Measurements from ENCODE around the gene SLC25A22. TPM values are rescaled to one million over a fixed set of nuclear protein-coding genes. Genes with fewer than 3 reads are reported as not detected.

Gene SLC25A22
- total and polyA plus RNA-seq, 10 of the 15 experiments (the other 5 are each of a cell fraction or from before 2014, with no cell fraction given): 0.27 to 27.0 (median 8.2) TPM

DNA sequence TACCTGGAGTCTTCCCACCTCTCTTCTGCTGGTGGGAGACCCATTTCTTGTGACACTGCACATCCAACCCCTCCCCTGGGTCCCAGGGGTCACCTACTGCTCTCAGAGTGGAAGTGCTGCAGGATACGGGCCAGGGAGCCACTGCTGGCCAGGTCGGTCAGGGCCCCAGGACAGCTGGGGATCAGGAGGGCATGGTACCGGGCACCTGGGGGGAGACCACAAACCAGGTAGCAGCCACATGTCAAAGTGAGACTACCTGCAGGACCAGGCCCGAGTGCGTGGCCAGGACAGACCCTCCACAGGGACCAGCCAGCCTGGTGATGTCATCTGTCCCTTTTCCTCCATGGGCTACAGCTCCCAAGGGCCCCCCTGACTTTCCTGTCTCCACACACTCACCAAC is 24.7 kb downstream of the SLC25A22 start:
- intact Hi-C loops (cut with micrococcal nuclease; ENCODE audit: unreplicated experiment) (no loop called here), in situ Hi-C loops (cut with MboI) (no loop called here)
- Histone ChIP-seq H3K4me2 (ENCODE audit: control insufficient read depth, insufficient read depth) (no peak overlapping the region), H3K4me1 (ENCODE audit: control insufficient read depth, insufficient read depth, low read length) (peaks cover 11% of the 10 kb centered on the region), H2AFZ (ENCODE audit: control insufficient read depth, low read depth, low read length) (no peak overlapping the region), H3K9me3 (replicated peaks; ENCODE audit: control insufficient read depth, insufficient read depth, low read length) (no peaks in the 10 kb centered on the region), H3K9ac (ENCODE audit: control insufficient read depth, insufficient read depth, low read length) (no peak overlapping the region), H3K4me3 (no peak overlapping the region), H4K20me1 (ENCODE audit: control insufficient read depth, insufficient read depth) (no peaks in the 10 kb centered on the region), H3K27me3 (replicated peaks in 1 of 2; ENCODE audit: control insufficient read depth in 2 of 2, insufficient read depth in 2 of 2, low read length in 1 of 2) (no peaks in the 10 kb centered on the region), H3K27ac (ENCODE audit: control insufficient read depth, insufficient read depth) (no peak overlapping the region), H3K79me2 (ENCODE audit: control insufficient read depth, insufficient read depth, low read length) (peaks cover 41% of the 10 kb centered on the region), H3K36me3 (ENCODE audit: control insufficient read depth in 2 of 2, insufficient read depth in 2 of 2, low read length in 1 of 2) (peaks cover 0 to 27% of the 10 kb centered on the region in 2 experiments; a peak in 3 of 4 replicates)
- FAIRE-seq (no peak), DNase-seq (ENCODE audit: low read depth, low spot score) (no peak), ATAC-seq (no peak)
- no TSS peak for BruUV-seq (replicated peaks)
- WGBS (ENCODE audit: insufficient coverage, insufficient replicate concordance, low lambda C conversion rate, missing lambda C conversion rate): 88% methylated on average over 5 of the region's 5 CpGs
- TF ChIP-seq MEF2A (IDR thresholded peaks at IDR 0.05; ENCODE audit: insufficient read depth, low read depth, low read length) (no peak), RB1 (IDR thresholded peaks at IDR 0.05; ENCODE audit: borderline replicate concordance) (no peak), SMAD1 (IDR thresholded peaks at IDR 0.05; ENCODE audit: low read depth, partially characterized antibody) (no peak), TAF1 (IDR thresholded peaks at IDR 0.05; ENCODE audit: borderline replicate concordance, low read depth, low read length) (no peak), CREB1 (IDR thresholded peaks at IDR 0.05; ENCODE audit: low read depth) (no peak), DPF2 (IDR thresholded peaks at IDR 0.05) (no peak), ZNF217 (IDR thresholded peaks at IDR 0.05) (no peak), ZNF24 (IDR thresholded peaks at IDR 0.05) (no peak), CHD2 (IDR thresholded peaks at IDR 0.05; ENCODE audit: borderline replicate concordance, low read depth, low read length) (no peak), MTA3 (IDR thresholded peaks at IDR 0.05; ENCODE audit: borderline replicate concordance, low read length) (no peak), ZNF384 (IDR thresholded peaks at IDR 0.05; ENCODE audit: borderline replicate concordance, low read depth, low read length) (no peak), NR2C1 (IDR thresholded peaks at IDR 0.05) (no peak)
- TF ChIP-seq, protein P1, sequence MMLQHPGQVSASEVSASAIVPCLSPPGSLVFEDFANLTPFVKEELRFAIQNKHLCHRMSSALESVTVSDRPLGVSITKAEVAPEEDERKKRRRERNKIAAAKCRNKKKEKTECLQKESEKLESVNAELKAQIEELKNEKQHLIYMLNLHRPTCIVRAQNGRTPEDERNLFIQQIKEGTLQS (IDR thresholded peaks at IDR 0.05; ENCODE audit: borderline replicate concordance, extremely low read depth, low read depth, low read length): no peak
- TF ChIP-seq, protein P2, sequence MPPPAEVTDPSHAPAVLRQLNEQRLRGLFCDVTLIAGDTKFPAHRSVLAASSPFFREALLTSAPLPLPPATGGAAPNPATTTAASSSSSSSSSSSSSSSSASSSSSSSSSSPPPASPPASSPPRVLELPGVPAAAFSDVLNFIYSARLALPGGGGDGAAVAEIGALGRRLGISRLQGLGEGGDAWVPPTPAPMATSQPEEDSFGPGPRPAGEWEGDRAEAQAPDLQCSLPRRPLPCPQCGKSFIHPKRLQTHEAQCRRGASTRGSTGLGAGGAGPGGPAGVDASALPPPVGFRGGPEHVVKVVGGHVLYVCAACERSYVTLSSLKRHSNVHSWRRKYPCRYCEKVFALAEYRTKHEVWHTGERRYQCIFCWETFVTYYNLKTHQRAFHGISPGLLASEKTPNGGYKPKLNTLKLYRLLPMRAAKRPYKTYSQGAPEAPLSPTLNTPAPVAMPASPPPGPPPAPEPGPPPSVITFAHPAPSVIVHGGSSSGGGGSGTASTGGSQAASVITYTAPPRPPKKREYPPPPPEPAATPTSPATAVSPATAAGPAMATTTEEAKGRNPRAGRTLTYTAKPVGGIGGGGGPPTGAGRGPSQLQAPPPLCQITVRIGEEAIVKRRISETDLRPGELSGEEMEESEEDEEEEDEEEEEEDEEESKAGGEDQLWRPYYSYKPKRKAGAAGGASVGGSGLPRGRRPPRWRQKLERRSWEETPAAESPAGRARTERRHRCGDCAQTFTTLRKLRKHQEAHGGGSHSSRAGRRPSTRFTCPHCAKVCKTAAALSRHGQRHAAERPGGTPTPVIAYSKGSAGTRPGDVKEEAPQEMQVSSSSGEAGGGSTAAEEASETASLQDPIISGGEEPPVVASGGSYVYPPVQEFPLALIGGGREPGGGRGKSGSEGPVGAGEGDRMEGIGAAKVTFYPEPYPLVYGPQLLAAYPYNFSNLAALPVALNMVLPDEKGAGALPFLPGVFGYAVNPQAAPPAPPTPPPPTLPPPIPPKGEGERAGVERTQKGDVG (CRISPR knock-in tag; IDR thresholded peaks at IDR 0.05): no peak
- TF ChIP-seq, protein P3, sequence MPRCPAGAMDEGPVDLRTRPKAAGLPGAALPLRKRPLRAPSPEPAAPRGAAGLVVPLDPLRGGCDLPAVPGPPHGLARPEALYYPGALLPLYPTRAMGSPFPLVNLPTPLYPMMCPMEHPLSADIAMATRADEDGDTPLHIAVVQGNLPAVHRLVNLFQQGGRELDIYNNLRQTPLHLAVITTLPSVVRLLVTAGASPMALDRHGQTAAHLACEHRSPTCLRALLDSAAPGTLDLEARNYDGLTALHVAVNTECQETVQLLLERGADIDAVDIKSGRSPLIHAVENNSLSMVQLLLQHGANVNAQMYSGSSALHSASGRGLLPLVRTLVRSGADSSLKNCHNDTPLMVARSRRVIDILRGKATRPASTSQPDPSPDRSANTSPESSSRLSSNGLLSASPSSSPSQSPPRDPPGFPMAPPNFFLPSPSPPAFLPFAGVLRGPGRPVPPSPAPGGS (IDR thresholded peaks at IDR 0.05; ENCODE audit: borderline replicate concordance, insufficient read depth, low read depth, low read length, poor library complexity, severe bottlenecking): no peak
- TF ChIP-seq, protein P4, sequence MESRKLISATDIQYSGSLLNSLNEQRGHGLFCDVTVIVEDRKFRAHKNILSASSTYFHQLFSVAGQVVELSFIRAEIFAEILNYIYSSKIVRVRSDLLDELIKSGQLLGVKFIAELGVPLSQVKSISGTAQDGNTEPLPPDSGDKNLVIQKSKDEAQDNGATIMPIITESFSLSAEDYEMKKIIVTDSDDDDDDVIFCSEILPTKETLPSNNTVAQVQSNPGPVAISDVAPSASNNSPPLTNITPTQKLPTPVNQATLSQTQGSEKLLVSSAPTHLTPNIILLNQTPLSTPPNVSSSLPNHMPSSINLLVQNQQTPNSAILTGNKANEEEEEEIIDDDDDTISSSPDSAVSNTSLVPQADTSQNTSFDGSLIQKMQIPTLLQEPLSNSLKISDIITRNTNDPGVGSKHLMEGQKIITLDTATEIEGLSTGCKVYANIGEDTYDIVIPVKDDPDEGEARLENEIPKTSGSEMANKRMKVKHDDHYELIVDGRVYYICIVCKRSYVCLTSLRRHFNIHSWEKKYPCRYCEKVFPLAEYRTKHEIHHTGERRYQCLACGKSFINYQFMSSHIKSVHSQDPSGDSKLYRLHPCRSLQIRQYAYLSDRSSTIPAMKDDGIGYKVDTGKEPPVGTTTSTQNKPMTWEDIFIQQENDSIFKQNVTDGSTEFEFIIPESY (IDR thresholded peaks at IDR 0.05): no peak
- TF ChIP-seq, protein P5, sequence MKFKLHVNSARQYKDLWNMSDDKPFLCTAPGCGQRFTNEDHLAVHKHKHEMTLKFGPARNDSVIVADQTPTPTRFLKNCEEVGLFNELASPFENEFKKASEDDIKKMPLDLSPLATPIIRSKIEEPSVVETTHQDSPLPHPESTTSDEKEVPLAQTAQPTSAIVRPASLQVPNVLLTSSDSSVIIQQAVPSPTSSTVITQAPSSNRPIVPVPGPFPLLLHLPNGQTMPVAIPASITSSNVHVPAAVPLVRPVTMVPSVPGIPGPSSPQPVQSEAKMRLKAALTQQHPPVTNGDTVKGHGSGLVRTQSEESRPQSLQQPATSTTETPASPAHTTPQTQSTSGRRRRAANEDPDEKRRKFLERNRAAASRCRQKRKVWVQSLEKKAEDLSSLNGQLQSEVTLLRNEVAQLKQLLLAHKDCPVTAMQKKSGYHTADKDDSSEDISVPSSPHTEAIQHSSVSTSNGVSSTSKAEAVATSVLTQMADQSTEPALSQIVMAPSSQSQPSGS (IDR thresholded peaks at IDR 0.05; ENCODE audit: low read length): no peak
- ChIA-PET SMC1A (ENCODE audit: uncharacterized antibody, unreplicated experiment) (no interaction called here), POLR2A (interaction anchor here (0.5 kb wide), 1 partner anchor 142 kb away, joined by 5 read pairs; no protein-coding TSS in a partner anchor), CTCF (no interaction called here), RAD21 (ENCODE audit: unreplicated experiment) (no interaction called here)
